GM18909 (cell line): ENCODE data around the gene WDR62.

Experiments used
- ATAC-seq: cut with Tn5 transposase; IDR thresholded peaks from one replicate; pipeline ENCODE4 v1.9.1; 2021; ENCODE audit warnings: mild to moderate bottlenecking; ENCODE audit not compliant: unreplicated experiment, poor library complexity

Gene WDR62

GRCh38 chr19:36054733-36055686, at the start of gene WDR62:
Gene WDR62 (plus strand): TSS chr19:36054897. CDS start chr19:36054972, 75 bp downstream.
- ATAC-seq = peak; percentile 76

- ATAC-seq = no peak
These were observed 47.7 kb upstream of the WDR62 start for GRCh38 chr19:36006955-36007354.

- ATAC-seq = no peak
These were observed 46.2 kb upstream of the WDR62 start, which contains the start of gene SYNE4 for GRCh38 chr19:36008336-36008978. Gene SYNE4 (minus strand): TSS chr19:36008813. CDS start chr19:36008681, 132 bp downstream.

- ATAC-seq = no peak
These were observed 45.5 kb upstream of the WDR62 start for GRCh38 chr19:36009220-36009619.

GRCh38 chr19:36009633-36010379, 44.9 kb upstream of the WDR62 start:
- no peak for ATAC-seq

GRCh38 chr19:36010402-36010801, 44.3 kb upstream of the WDR62 start:
- ATAC-seq = no peak

- no peak for ATAC-seq
These were observed 41.3 kb upstream of the WDR62 start for GRCh38 chr19:36013280-36014011.

GRCh38 chr19:36014012-36014924, 40.4 kb upstream of the WDR62 start, which contains the start of gene ALKBH6:
Gene ALKBH6 (minus strand): TSS chr19:36014213. CDS start chr19:36013397, 816 bp downstream.
- peak; percentile 97 for ATAC-seq

- ATAC-seq = no peak
These were observed 35.5 kb upstream of the WDR62 start for GRCh38 chr19:36019061-36019670.

- no peak for ATAC-seq
These were observed 31.3 kb upstream of the WDR62 start for GRCh38 chr19:36023432-36023831.

- no peak for ATAC-seq
These were observed 29.2 kb upstream of the WDR62 start for GRCh38 chr19:36025541-36025940.

GRCh38 chr19:36026091-36026876, 28.4 kb upstream of the WDR62 start:
- no peak for ATAC-seq

- no peak for ATAC-seq
These were observed 27.0 kb upstream of the WDR62 start for GRCh38 chr19:36027696-36028095.

- no peak for ATAC-seq
These were observed 26.2 kb upstream of the WDR62 start for GRCh38 chr19:36028313-36029041.

GRCh38 chr19:36030264-36031148, 24.2 kb upstream of the WDR62 start:
- ATAC-seq = no peak

GRCh38 chr19:36031308-36031707, 23.4 kb upstream of the WDR62 start:
- ATAC-seq = no peak
